Ovary (tissue), 9 donors: Measurements from ENCODE around the gene SH2D6. TPM values are rescaled to one million over a fixed set of nuclear protein-coding genes. Genes with fewer than 3 reads are reported as not detected.

ENCODE experiments used
- DNase-seq, 5 donors: peaks; one replicate each; pipeline ENCODE4 v3.0.0-alpha.2; 2019 to 2020
- H3K27ac ChIP-seq, 2 donors: fragments of 200-600 bp; one replicate each; pipeline versions ENCODE4 v1.5.1 to v1.8.0; 2019 to 2022
- H3K27me3 ChIP-seq: fragments of 200-600 bp; one replicate; pipeline ENCODE4 v1.8.0; 2022
- H3K36me3 ChIP-seq: fragments of 200-600 bp; sonication (generic); one replicate; pipeline ENCODE4 v1.5.1; 2019
- H3K4me1 ChIP-seq: one replicate; pipeline ENCODE4 v1.8.1; 2013; ENCODE audit warnings: mild to moderate bottlenecking, moderate library complexity; ENCODE audit not compliant: insufficient read depth
- H3K4me3 ChIP-seq: fragments of 200-600 bp; sonication (generic); one replicate; pipeline ENCODE4 v1.5.1; 2017
- H3K9me3 ChIP-seq, 2 donors: fragments of 200-600 bp in 1 of 2; sonication (generic) in 1 of 2; one replicate each; pipeline versions ENCODE4 v1.5.1 to v1.8.1; 2013 to 2019; ENCODE audit warnings: mild to moderate bottlenecking in 1 of 2, moderate library complexity in 1 of 2
- EP300 ChIP-seq: sonication (generic); formaldehyde crosslinking; IDR thresholded peaks from one replicate; pipeline ENCODE4 v1.6.1; 2017; ENCODE audit warnings: antibody characterized with exemption
- POLR2A ChIP-seq: fragments of 450-650 bp; IDR thresholded peaks from one replicate; pipeline ENCODE4 v1.6.1; 2017; ENCODE audit warnings: antibody characterized with exemption, mild to moderate bottlenecking, moderate library complexity
- WGBS, 3 donors: extraction: QIAGEN DNeasy Blood & Tissue Kit in 1 of 3; methylation state at CpG; one replicate each; pipeline versions ENCODE4 v1.1.5 to v1.1.7; 2013 to 2017; 5-methylcytosine and 5-hydroxymethylcytosine counted together
- intact Hi-C, 4 donors: fragments of 100-400 bp; cut with DNase I; formaldehyde crosslinking; loops; one replicate each; pipeline versions ENCODE4 v1.11.0 to v1.15.1; 2022 to 2023
- polyA plus RNA-seq, 2 donors: library from polyadenylated mRNA; stranded (reverse); fragments of 200-250 nt in 1 of 2; fragments of 350-450 nt in 1 of 2; fragmentation: Illumina TruSeq in 1 of 2; extraction: RNeasy Lipid Tissue Mini Kit (QIAGEN cat#74804) in 1 of 2; gene quantifications; one replicate each; pipeline ENCODE4 v1.2.3, GENCODE V29; 2013 to 2014
- total RNA-seq, 7 donors: library from RNA; depleted of rRNA in 2 of 7; stranded (reverse); fragments of >200 nt in 2 of 7; fragmentation: NEBNext Ultra II Directional in 3 of 7; extraction: Animal tissue kit (Norgen Biotek cat#: 25700) in 3 of 7; gene quantifications; one replicate each; pipeline versions ENCODE4 v1.1.0 to v1.2.4, GENCODE V29; 2016 to 2023
- TF ChIP-seq, protein P1 (sequence below), 3 donors: fragments of 450-650 bp in 2 of 3; fragments of 200-600 bp in 1 of 3; IDR thresholded peaks; one replicate each; pipeline versions ENCODE4 v1.5.1 to v1.8.0; 2016 to 2022; ENCODE audit warnings: antibody characterized with exemption in 3 of 3, mild to moderate bottlenecking in 1 of 3
- donor health status: DM: no; HTN: no; CAD: no; lungs with moderate emphysema.
- donor health status: DM: no; HTN: no; CAD: no.
- donor health status: Bipolar disorder and iron deficiency.
- donor health status: DM: yes; HTN: yes; CAD: no.
- donor health status: DM: no; HTN: no; CAD: no.
- donor health status: DM: yes; HTN: yes; CAD: no.

The SH2D6 gene
- total and polyA plus RNA-seq, 9 donors = 0.12 to 1.9 (median 0.41) TPM; not detected in 5

- Histone ChIP-seq H3K9me3 (no peaks in the 10 kb centered on the region), H3K4me3 (no peak overlapping the region), H3K27me3 (no peaks in the 10 kb centered on the region), H3K4me1 (peaks cover 4% of the 10 kb centered on the region), H3K36me3 (no peaks in the 10 kb centered on the region), H3K27ac (no peak overlapping the region)
- DNase-seq = no peak
- intact Hi-C loops = no loop called here
- TF ChIP-seq POLR2A = no peak
- WGBS, 3 donors = 93 to 95% (median 93%) methylated on average over 8 of the region's 8 CpGs
Observed at GRCh38 chr2:85400023-85400422, 18.5 kb upstream of the SH2D6 start.

- TF ChIP-seq, protein P1, sequence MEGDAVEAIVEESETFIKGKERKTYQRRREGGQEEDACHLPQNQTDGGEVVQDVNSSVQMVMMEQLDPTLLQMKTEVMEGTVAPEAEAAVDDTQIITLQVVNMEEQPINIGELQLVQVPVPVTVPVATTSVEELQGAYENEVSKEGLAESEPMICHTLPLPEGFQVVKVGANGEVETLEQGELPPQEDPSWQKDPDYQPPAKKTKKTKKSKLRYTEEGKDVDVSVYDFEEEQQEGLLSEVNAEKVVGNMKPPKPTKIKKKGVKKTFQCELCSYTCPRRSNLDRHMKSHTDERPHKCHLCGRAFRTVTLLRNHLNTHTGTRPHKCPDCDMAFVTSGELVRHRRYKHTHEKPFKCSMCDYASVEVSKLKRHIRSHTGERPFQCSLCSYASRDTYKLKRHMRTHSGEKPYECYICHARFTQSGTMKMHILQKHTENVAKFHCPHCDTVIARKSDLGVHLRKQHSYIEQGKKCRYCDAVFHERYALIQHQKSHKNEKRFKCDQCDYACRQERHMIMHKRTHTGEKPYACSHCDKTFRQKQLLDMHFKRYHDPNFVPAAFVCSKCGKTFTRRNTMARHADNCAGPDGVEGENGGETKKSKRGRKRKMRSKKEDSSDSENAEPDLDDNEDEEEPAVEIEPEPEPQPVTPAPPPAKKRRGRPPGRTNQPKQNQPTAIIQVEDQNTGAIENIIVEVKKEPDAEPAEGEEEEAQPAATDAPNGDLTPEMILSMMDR (IDR thresholded peaks at IDR 0.05) = no peak
- TF ChIP-seq POLR2A (no peak), EP300 (no peak)
- Histone ChIP-seq H3K4me3 (no peak overlapping the region), H3K9me3 (no peaks in the 10 kb centered on the region), H3K27me3 (no peaks in the 10 kb centered on the region), H3K36me3 (no peaks in the 10 kb centered on the region), H3K4me1 (peaks cover 4% of the 10 kb centered on the region), H3K27ac (no peak overlapping the region)
- intact Hi-C loops = no loop called here
- peak in 1 of 5 donors; percentile 28 for DNase-seq
- 81 to 90% (median 87%) methylated on average over 14 of the region's 14 CpGs for WGBS, 3 donors
Observed at GRCh38 chr2:85400541-85401463, 17.7 kb upstream of the SH2D6 start.

GRCh38 chr2:85401464-85401805, 17.1 kb upstream of the SH2D6 start:
- no peak for DNase-seq
- 86 to 90% (median 90%) methylated on average over 7 of the region's 7 CpGs for WGBS, 3 donors
- no peak for TF ChIP-seq EP300
- TF ChIP-seq POLR2A = no peak
- TF ChIP-seq, protein P1 (IDR thresholded peaks at IDR 0.05) = no peak

DNA sequence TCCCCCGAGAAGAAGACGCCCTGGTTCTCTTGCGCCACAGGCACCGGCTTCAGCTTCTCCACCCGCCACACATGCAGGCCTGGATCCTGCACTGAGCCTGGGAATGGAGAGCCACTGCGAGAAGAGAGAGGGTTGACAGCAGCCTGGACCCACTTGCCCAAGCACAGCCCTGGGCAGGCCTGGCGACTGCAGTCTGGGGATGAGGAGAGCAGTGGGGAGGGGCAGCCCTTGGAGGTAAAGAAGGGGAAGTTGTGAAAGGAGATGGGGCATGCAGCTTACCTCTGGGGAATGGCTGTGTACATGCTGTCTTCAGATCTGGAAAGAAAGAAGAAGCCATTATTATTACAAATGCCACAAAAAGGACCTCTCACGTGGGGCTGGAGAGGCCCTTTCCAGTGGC, 16.7 kb upstream of the SH2D6 start:
- H3K4me1 ChIP-seq = peaks cover 3% of the 10 kb centered on the region
- H3K27ac ChIP-seq = no peak overlapping the region
- no peaks in the 10 kb centered on the region for H3K9me3 ChIP-seq
- intact Hi-C loops = no loop called here
- H3K4me3 ChIP-seq = no peak overlapping the region
- TF ChIP-seq, protein P1 (IDR thresholded peaks at IDR 0.05) = no peak
- no peak for TF ChIP-seq POLR2A
- no peak for TF ChIP-seq EP300
- 91 to 96% (median 93%) methylated on average over 8 of the region's 8 CpGs for WGBS, 3 donors
- peak in 1 of 5 donors; percentile 12 for DNase-seq
- H3K36me3 ChIP-seq = no peaks in the 10 kb centered on the region
- no peaks in the 10 kb centered on the region for H3K27me3 ChIP-seq

More at GRCh38 chr2:85401464-85401805, 17.1 kb upstream of the SH2D6 start:
- intact Hi-C loops = no loop called here
- H3K9me3 ChIP-seq = no peaks in the 10 kb centered on the region
- peaks cover 4% of the 10 kb centered on the region for H3K4me1 ChIP-seq
- H3K27me3 ChIP-seq = no peaks in the 10 kb centered on the region
- no peak overlapping the region for H3K27ac ChIP-seq
- no peak overlapping the region for H3K4me3 ChIP-seq
- H3K36me3 ChIP-seq = no peaks in the 10 kb centered on the region
